Dedifferentiated amniotic fluid mesenchymal stem cell (primary cell): ENCODE data around the gene CACNA2D3.
"Not testable (repeated sequence)": the region's sequence is repeated elsewhere in the genome, so short reads cannot be mapped to it uniquely, and the experiment has no call there.

Experiments
- DNase-seq: peaks from one replicate; pipeline ENCODE4 v3.0.0-alpha.2; 2016; ENCODE audit errors: extremely low spot score

CACNA2D3 gene

DNA sequence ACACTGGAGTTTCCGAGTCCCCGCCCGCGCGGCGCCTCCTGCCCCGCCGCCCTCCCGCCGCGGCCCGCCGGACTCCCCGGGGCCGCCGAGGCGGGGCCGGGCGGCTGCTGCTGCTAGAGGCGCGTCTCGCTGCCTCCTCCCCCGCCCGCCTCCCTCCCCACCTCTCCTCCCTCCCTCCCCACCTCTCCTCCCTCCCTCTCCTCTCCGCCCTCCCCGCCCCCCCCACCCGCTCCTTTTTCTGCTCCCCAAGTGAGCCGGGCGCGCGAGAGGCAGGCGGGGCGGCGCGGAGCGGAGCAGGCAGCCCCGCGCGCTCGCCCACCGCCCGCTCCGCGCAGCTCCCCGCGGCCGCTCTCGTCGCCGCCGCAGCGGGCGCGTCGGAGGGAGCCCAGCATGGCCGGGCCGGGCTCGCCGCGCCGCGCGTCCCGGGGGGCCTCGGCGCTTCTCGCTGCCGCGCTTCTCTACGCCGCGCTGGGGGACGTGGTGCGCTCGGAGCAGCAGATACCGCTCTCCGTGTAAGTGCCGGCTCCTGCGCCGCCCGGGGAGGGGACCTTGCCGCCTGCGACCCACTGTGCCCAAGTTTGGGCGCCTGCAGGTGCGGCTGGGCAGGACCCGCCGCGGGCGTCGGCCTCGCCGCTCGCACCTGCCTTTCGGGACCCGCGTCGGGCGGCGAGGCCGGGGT is at the start of gene CACNA2D3:
Gene CACNA2D3, plus strand, starts transcription at position 229 of the 679 bp plus-strand sequence.
- no peak for DNase-seq

DNA sequence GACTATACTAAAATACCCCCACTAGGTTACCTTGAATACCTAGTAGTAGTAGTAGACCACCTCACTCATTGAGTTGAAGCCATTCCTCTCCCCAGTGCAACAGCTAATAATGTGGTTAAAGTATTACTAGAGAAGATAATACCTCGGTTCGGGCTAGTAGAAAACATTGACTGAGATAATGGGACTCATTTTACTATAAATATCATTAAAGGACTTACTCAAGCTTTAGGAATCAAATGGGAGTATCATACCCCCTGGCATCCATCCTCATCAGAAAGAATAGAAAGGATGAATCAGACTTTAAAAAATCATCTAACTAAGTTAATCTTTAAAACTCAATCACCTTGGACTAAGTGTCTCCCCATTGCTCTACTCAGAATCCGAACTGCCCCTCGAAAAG is 49.0 kb upstream of the CACNA2D3 start:
- DNase-seq: no peak

DNA sequence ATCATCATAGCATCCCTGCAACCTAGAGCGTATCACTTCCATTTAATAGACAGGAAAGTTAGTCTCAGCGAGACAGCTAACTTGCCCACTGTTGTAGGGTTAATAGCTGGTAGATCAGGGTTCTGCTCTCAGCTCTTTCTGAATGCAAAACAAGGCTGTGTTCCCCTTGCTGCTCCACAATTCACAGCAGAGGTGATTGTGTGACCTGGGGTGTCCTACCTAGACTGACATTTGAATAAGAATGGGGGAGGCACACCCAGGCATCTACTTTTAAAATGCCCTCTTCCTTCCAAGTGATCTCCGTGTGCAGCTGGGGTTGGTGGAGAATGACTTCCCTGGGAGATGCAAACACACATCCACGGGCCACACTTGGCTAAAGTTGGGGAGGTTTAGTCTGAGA is 43.0 kb upstream of the CACNA2D3 start:
- DNase-seq: no peak

DNA sequence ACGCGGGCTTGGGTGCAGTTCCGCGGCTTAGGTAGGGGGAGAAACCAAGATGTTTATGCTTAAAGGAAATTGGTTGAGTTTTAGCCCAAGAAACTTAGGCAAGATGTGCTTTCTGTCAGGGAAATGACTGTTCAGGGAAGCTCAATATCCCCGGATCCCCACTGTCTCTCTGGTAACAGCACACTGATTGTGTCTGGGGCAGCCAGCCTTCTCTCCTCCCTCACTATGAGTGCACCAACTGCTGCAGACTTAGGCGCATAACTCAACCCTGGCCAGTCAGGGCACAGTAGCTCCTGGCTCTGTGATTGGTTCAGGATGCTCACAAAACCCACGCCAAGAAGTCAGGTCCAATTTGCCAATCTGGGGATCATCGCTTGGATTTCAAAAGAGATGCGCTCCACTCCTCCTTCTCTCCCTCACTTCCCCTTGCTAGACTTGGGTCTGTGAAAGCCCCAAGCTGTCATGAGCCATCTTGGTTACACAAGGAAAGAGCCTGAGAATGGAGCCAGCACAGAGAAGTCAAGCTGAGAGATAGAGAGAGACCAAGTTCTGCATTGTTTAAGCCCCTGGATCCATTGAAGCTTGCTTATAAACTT is 42.5 kb upstream of the CACNA2D3 start:
- no peak for DNase-seq

DNA sequence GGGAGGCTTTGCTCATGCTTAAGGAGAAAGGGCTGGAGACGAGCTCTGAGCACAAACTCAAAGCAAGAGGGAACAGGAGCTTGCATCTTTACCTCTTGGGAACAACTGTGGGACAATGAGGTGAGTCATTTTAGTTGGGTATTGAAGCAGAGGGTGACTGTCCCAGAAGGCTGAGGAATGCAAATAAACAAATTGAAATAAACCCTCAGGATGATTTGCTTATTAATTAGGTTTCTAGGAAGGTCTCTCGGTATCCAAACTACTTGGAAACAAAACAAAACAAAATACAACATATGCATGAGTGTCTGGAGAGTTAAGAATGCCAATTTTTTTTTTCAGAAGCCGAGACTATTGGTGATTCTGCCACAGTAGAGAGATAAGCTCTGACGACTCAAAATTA is 38.4 kb upstream of the CACNA2D3 start:
- DNase-seq: no peak

DNA sequence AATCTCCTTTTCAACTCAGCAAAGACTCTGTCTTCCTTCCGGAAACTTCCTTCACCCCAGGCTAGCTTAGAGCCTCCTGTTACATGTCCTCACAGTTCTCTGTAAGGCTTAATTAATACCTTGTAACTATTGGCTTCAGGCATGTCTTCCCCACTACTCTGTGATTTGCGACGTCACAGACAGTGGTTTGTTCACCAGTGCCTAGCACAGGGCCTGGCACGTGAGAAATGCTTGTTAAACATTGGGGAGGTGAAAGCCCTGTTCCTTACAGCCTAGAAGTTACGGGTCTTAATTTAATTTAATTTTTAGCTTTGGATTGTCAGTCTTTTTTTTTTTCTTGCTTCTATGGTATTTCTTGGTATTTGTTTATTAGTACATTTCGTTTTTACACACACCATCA is 36.4 kb upstream of the CACNA2D3 start:
- no peak for DNase-seq

DNA sequence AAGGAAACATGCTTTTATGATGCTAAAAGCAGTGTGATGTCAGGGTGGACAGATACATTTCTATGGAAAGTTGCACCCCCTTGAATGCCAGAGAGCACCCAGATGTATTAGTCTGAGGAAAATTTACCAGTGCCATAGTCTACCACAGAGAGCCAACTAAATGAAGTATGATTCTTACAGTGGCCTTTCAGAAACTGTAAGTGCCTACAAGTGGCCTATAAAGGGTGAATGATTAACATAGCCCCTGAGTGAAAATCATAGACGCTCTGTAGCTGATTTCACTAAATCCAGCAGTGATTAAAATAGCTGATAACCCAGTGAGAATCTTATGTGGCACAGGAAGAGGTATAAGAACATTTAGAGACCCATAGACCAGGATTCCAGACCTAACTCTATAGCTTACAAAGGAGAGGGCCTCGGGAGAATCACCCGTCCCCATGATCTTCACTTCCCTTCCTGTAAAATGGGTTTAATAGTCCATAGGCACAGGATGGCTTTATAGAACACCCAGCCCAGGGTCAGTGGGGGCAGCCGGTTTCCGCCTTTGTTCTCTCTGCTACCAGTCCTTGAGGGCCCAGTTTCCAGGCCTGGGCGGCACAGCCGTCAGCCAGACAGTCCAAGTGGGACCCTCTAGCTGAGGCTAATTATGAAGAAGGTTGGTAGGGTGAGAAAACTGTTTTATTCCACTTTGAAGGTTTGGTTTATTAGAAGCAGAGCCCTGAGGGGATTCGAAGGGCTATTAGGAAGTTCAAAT is 35.5 kb upstream of the CACNA2D3 start:
- DNase-seq: no peak

DNA sequence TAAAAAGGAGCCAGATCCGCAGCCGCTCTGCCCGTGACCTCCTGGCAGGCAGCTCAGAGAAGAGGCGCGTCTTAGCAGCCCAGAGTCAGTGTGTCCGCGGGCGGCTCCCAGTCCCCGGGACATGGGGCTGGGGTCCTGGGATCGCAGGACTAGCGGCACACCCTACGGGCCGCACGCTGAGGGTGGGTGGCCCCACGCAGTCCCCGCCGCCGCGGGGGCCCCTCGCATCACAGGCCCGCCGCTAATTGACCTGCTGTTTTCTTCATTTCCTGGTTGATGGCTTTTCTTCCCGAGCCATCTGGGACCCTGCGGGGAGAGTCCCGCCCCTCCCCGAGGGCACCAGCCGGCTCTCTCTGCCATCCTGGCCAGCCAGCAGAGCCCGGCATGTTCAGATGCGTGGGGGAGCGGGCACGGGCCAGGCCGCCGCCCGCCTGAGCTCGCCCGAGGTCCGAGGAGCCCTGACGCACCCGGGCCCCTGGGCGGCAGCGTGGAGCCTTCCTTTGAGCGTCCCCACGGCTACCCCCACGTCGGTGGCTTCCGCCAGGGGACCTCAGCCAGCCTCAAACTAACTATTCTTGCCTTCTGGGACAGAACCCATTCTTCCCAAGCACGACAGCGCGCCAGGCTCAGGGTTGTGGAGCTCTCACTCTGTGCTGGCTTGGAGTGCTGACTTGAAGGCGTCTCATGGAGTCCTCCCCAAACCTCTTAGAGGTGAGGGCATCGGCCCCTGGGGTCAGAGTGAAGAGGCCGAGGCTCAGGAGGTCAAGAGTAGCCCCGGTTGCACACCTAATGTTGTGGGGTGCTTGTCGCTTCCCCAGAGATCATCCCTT is 34.6 kb upstream of the CACNA2D3 start:
- no peak for DNase-seq

DNA sequence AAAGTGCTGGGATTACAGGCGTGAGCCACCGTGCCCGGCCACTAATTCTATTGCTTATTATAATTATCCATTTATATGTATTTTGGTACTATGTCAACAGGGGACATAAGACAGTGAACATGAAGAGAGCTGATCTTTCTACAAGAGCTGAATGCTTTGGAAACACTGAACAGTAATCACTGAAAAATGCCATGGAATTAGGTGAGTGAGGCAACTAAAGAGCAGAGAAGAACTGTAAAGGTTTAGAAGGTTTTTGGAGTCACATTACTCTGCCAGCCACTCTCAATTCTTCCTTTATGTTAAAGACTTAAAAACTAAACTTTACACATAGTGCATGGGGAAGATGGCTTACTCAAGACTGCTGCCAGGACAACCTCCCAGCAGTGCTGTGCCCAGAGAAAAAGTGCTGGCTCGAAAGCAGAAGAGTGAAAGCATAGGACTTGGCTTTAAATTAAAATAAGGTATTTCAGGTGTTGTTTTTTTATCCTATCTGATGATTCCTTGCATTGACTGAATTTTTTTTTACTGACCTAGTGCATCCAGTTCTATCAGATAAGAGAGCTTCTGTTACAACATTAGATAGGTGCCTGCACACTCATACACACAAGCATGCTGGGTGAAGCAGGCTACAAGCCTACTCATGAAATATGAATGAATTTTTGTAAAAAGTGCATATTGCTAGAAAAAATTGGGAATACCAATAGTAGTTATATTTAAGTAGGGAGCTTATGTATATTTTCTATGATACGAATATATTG is 28.7 kb upstream of the CACNA2D3 start:
- DNase-seq: no peak

DNA sequence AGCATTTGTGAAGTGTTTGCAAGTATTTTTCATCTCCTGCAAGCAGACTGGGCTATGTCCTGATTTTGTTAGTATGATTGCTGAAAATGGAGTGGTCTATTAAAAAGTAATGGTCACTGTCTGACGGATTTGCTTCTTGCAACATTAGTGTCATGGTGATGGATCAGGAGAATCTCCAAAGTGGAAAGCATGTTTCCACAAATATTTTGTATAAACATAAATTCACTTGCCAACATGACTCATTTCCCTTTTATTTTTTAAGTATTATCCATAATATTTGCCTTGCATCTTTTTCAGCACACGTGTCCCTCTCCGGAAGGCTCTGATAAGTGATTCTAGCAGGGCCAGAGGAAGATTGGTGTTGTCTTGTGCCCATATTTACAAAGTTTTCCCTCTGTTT is 27.4 kb upstream of the CACNA2D3 start:
- no peak for DNase-seq

DNA sequence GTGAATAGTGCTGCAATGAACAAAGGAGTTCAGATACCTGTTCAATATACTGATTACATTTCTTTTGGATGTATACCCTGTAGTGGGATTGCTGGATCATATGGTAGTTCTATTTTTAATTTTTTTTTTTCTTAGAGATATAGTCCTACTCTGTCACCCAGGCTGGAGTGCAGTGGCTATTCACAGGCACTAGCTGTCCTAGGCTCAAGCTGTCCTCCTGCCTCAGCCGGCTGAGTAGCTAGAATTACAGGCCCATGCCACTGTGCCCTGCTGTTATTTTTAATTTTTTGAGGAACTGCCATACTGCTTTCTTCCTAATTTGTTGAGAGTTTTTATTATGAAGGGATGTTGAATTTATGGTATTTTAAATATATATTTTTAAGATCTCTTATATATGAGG is 23.0 kb upstream of the CACNA2D3 start:
- no peak for DNase-seq

DNA sequence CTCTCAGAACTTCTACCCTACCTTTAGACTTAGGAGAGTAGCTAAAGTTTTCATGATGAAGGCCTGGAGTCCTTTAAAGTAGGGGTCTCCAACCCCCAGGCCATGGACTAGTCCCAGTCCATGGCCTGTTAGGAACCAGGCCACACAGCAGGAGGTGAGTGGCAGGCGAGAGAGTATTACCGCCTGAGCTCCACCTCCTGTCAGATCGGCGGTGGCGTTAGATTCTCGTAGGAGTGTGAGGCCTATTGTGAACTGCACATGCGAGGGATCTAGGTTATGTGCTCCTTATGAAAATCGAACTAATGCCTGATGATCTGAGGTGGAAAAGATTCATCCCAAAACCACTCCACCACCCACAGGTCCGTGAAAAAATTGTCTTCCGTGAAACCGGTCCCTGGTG is 18.3 kb upstream of the CACNA2D3 start:
- no peak for DNase-seq

DNA sequence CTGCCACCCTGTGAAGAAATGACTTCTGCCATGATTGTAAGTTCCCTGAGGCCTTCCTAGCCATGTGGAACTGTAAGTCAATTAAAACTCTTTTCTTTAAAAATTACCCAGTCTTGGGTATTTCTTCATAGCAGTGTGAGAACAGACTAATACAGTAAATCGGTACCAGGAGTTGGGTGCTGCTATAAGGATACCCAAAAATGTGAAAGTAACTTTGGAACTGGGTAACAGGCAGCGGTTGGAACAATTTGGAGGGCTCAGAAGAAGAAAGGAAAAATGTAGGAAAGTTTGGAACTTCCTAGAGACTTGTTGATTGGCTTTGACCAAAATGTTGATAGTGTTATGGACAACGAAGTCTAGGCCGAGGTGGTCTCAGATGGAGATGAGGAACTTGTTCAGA is 6.2 kb upstream of the CACNA2D3 start:
- not testable (repeated sequence) for DNase-seq

DNA sequence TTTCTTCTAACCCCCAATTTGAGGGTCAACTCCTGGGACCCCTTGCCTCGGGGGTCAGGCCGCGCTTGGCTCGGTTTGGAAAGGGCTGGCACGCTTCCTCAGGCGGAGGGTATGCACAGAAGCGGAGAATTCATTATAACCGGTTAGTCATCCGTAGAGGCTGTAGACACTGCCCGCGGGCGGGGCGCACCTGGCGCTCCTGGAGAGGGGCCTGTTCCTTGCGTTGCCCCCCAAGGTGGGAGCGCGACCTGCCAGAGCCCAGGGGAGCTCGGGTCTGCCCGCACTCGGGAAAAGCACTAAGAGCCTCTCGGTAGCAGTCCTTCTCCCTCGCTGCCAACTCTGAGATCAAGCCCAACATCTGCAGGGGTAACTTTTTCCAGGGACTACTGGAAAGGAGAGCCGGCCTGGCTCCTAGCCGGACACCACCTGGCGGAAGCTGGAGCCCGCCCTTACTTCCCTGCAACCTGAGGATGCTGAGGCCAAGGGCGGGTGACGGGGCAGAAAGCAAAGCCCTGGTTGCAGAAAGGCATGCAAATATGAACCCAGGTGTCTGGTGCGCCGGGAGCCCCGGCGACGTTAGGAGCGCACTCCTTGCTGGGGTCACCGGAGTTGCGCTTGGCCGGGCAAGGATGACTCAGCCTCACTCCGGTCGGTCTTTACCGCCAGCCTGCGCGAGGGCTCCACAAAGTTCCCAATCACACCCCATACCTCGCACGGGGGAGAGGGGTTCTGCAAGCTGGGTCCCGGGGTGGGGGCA is 1.5 kb upstream of the CACNA2D3 start:
- no peak for DNase-seq

DNA sequence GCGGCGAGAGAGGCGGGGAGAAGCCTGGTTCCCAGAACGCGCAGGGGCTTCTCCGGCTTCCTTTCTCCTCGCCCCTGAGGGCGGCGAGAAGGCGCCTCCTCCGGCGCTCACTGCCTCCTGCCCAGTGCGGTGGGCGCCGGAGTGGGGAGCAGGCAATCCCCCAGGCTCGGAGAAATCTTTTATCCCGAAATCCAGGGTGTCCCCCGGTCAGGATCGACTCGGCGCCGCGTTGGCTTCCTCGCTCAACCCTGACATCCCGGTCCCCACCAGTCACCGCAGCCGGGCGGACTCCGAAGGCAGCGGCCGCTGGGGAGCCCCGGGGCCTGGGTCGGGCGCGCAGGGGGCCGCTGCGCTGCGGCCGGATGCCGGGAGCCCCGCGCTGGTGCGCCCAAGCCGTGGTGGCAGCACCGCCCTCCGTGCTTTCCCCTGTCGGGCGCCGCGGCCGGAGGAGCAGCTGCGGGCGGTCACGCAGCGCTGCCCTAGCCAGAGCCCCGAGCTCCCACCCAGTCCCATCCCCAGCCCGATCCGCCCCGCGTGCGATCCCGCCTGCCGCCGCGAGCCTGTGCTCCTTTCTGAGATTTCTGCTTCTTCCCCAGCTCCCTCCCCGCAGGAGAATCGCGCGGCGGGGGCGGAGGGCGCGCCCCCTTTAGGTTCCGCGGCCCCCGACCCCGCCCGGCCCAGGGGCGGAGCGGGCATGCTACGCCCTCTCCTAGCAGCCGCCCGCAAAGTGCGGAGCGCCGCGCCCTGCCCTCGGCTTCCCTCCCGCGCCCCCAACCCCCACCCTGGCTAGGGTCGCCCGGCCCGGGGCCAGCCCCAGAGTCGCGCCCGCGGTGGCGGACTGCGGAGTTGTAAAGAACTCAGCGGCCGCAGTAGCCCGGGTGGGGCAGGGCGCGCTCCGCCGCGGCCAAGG is 683 bp upstream of the CACNA2D3 start:
- no peak for DNase-seq

DNA sequence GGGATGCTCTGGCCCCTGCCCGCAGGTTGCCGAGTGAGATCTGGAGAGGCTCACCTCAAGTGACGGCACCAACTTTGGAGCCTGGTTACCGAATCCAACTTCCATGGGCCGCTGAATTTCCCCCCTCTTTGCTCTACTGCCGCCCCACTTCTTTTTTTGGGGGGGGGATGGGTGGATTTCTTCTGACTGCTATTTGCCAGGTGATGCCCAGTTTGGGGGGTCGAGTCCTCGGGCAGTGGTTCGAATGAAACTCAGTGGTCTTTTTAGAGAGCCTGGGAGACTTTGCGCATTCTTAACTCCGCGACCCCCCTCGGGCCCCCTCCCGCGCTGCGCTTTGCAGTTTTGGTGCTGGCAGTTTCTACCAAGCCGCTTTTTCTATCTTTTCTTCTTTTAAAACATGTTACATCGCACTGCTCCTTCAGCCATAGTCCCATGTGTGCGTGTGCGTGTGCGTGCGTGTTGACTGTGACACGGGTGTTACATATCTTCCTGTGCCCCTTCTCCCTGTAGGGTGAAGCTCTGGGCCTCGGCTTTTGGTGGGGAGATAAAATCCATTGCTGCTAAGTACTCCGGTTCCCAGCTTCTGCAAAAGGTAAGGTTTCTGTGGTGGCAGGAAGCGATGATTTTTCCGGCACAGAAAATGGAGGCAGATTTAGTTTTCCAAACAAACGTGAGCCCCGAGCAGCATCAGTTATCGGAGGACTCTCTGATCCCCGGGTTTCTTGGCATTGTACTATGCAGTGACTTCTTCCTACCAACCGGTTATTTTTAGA is 837 bp downstream of the CACNA2D3 start:
- no peak for DNase-seq

DNA sequence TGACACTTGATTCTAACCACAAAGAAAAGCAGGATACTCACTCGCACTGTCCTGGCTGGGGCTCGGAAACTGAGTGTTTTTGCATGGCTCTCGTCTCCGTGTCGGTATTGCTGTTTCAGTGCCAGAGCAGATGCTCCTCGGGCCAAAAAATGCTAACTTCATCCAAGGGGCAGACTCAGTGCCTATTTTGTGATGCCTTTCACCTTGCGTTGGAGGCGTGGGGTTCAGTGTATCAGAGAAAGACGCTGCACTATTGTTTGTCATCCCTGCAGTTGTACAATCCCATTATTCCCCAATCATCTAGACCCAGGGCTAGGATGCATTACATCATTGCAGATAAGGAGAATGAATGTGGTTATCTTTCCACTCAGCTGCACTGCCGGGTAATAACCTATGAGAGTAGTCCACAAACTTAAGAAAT is 1.4 kb downstream of the CACNA2D3 start:
- DNase-seq: no peak

DNA sequence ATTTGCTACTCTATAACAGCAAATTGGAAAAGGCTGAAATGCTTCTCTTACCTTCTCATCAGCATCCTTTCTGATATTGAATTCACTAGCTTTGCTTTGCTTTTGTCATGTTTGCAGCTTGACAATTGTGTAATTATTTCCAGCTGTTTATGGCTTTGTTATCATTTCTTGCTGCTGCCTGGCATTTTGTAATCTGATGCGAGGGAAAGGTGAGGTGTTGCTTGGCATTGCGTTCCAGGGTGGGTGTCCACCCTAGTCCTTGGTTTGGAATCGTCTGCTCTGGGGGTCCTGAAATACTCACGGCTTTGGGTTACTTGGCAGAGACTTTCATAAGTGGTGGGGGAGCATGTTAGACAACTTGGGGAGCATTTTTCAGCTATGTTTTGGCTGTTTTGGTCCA is 2.9 kb downstream of the CACNA2D3 start:
- DNase-seq: no peak

DNA sequence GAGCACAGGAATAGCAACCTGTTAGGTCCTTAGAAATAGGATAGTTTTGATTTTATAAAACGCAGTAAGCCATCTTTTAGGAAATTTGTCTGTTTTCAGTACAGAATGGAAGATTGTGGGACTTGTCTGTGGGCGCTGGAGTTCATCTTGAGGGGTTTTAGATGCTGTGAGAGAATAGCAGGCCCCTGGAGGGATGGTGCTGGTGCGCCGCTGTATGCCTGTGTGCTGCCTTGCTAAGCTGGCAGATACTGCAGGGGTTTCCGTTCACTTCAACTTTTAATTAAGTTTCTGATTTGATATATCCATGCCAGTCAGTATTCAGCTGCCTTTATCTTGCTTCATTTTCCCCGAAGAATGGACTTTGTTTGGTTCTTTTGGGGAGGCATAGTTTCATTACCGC is 4.2 kb downstream of the CACNA2D3 start:
- DNase-seq: no peak
